ENCODE results near the gene GPR4.
A peak's percentile ranks its signal among the peaks of the same experiment; 100 is the strongest.

- TF ChIP-seq ZFP3 (CRISPR knock-in tag; IDR thresholded peaks at IDR 0.05) (no peak), CREB5 (CRISPR knock-in tag; IDR thresholded peaks at IDR 0.05; ENCODE audit: low read depth) (no peak), PATZ1 (CRISPR knock-in tag; IDR thresholded peaks at IDR 0.05; ENCODE audit: borderline replicate concordance) (no peak), ARNTL (CRISPR knock-in tag; IDR thresholded peaks at IDR 0.05; ENCODE audit: borderline replicate concordance, low read depth) (no peak), CSRNP3 (CRISPR knock-in tag; IDR thresholded peaks at IDR 0.05) (no peak), ESRRG (CRISPR knock-in tag; IDR thresholded peaks at IDR 0.05) (no peak), TOX (CRISPR knock-in tag; IDR thresholded peaks at IDR 0.05; ENCODE audit: borderline replicate concordance) (no peak), RARB (CRISPR knock-in tag; IDR thresholded peaks at IDR 0.05) (no peak), ZFP30 (CRISPR knock-in tag; IDR thresholded peaks at IDR 0.05) (no peak), PPARA (CRISPR knock-in tag; IDR thresholded peaks at IDR 0.05; ENCODE audit: borderline replicate concordance) (no peak), SNAI2 (CRISPR knock-in tag; IDR thresholded peaks at IDR 0.05) (0 out of 2 replicates have a peak, but pooled peaks have one; percentile 14)
Observed at GRCh38 chr19:45646345-45646698, 44.3 kb upstream of the GPR4 start.

Data from SK-N-SH treated with all-trans-retinoic acid at 6 μM for 48 hours (cell line).